Activated B cell treated with CpG ODN at 0.5 μM for 24 hours (primary cell): Measurements from ENCODE around the gene MYO5A. TPM values are rescaled to one million over a fixed set of nuclear protein-coding genes. Genes with fewer than 3 reads are reported as not detected.
"Not testable (repeated sequence)": the region's sequence is repeated elsewhere in the genome, so short reads cannot be mapped to it uniquely, and the experiment has no call there.

ENCODE experiments used
- ATAC-seq: fragments of 200-7000 bp; cut with Tn5 transposase; one replicate; pipeline ENCODE4 v1.10.0; 2021; ENCODE audit warnings: low read depth, mild to moderate bottlenecking, moderate library complexity
- CTCF ChIA-PET: fragments of 350-600 bp; sonication (Branson Sonifier 250); formaldehyde crosslinking; loops from one replicate; lab custom pipeline; 2021; ENCODE audit warnings: antibody characterized with exemption; lab: Charles Lee
- POLR2A ChIA-PET: fragments of 350-600 bp; sonication (Branson Sonifier 250); formaldehyde crosslinking; loops from one replicate; lab custom pipeline; 2021; ENCODE audit warnings: antibody characterized with exemption; lab: Charles Lee
- DNase-seq: peaks from one replicate; pipeline ENCODE4 v3.0.0; 2022
- H3K27ac Mint-ChIP-seq: one replicate; pipeline ENCODE4 v1.8.0; 2020; ENCODE audit warnings: mixed read lengths
- H3K27me3 Mint-ChIP-seq: one replicate; pipeline ENCODE4 v1.8.0; 2021; ENCODE audit warnings: mixed read lengths
- H3K36me3 Mint-ChIP-seq: one replicate; pipeline ENCODE4 v1.8.0; 2021; ENCODE audit warnings: low read depth, mixed read lengths
- H3K4me1 Mint-ChIP-seq: one replicate; pipeline ENCODE4 v1.8.0; 2021; ENCODE audit warnings: mixed read lengths
- H3K4me3 Mint-ChIP-seq: one replicate; pipeline ENCODE4 v1.8.0; 2020; ENCODE audit warnings: mild to moderate bottlenecking, mixed read lengths
- H3K9me3 Mint-ChIP-seq: one replicate; pipeline ENCODE4 v1.8.0; 2020; ENCODE audit warnings: mixed read lengths
- CTCF ChIP-seq: fragments of 200-600 bp; IDR thresholded peaks from one replicate; pipeline ENCODE4 v1.8.0; 2022; ENCODE audit warnings: antibody characterized with exemption, mild to moderate bottlenecking
- intact Hi-C: fragments of 100-400 bp; cut with micrococcal nuclease; formaldehyde crosslinking; loops from one replicate; pipeline ENCODE4 v1.15.1; 2024
- total RNA-seq: library from RNA; stranded (reverse); gene quantifications from 2 replicates; pipeline ENCODE4 v1.2.3, GENCODE V29; 2022

The MYO5A gene
- total RNA-seq, 1 donor from 2014 or later: 49.1 TPM

DNA sequence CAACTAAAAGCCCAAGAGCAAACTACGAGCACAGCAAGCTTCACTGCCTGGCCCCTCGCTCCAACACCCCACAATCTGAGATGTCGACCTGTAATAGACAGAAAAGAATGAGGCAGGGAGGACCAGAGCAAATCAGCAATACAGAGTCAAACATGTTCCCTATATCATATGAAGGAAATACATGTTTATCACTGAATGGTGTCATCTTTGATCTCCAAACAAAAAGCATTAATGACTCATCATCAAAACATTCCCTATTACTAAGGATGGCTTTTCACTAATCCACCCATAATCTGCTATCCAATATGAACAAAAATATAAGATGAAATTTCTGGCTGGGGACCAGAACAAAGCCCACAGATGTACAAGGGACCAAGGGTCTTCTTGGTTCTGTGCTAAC lies 34.7 kb downstream of the MYO5A start:
- intact Hi-C loops: no loop called here
- ChIA-PET POLR2A (no interaction called here), CTCF (no interaction called here)
- Mint-ChIP-seq H3K27me3 (no peaks in the 10 kb centered on the region), H3K27ac (no peak overlapping the region), H3K4me3 (no peak overlapping the region), H3K9me3 (no peaks in the 10 kb centered on the region), H3K4me1 (peaks cover 41% of the 10 kb centered on the region), H3K36me3 (no peaks in the 10 kb centered on the region)
- no peak for DNase-seq
- no peak for TF ChIP-seq CTCF
- no peak for ATAC-seq

DNA sequence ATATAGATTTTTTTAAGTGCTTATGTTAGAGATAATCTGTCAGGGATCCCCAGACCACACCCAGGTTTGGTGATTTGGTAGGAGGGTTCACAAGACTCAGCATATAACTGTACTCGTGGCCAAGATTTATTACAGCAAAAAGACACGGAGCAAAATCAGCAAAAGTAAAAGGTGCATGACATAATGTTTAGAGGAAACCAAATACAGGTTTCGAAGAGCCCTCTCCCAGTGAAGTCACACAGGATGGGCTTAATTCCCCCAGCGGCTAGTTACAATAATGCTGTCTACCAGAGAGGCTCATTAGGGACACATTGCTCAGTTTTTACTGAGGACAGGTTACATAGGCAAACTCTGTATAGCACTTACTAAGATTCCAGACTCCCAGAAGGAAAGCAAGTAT lies 36.5 kb downstream of the MYO5A start:
- no peaks in the 10 kb centered on the region for H3K9me3 Mint-ChIP-seq
- CTCF ChIA-PET: no interaction called here
- POLR2A ChIA-PET: no interaction called here
- DNase-seq (no peak), ATAC-seq (no peak)
- H3K4me3 Mint-ChIP-seq: no peak overlapping the region
- no peaks in the 10 kb centered on the region for H3K27me3 Mint-ChIP-seq
- intact Hi-C loops: no loop called here
- TF ChIP-seq CTCF: no peak
- no peaks in the 10 kb centered on the region for H3K36me3 Mint-ChIP-seq
- peaks cover 42% of the 10 kb centered on the region for H3K4me1 Mint-ChIP-seq
- H3K27ac Mint-ChIP-seq: no peak overlapping the region

GRCh38 chr15:52491472-52491871 lies 37.2 kb downstream of the MYO5A start:
- H3K27ac Mint-ChIP-seq: no peak overlapping the region
- peaks cover 42% of the 10 kb centered on the region for H3K4me1 Mint-ChIP-seq
- ChIA-PET CTCF (no interaction called here), POLR2A (no interaction called here)
- no peak for ATAC-seq
- intact Hi-C loops: no loop called here
- H3K9me3 Mint-ChIP-seq: no peaks in the 10 kb centered on the region
- H3K36me3 Mint-ChIP-seq: no peaks in the 10 kb centered on the region
- H3K4me3 Mint-ChIP-seq: no peak overlapping the region
- no peak for DNase-seq
- TF ChIP-seq CTCF: no peak
- no peaks in the 10 kb centered on the region for H3K27me3 Mint-ChIP-seq

DNA sequence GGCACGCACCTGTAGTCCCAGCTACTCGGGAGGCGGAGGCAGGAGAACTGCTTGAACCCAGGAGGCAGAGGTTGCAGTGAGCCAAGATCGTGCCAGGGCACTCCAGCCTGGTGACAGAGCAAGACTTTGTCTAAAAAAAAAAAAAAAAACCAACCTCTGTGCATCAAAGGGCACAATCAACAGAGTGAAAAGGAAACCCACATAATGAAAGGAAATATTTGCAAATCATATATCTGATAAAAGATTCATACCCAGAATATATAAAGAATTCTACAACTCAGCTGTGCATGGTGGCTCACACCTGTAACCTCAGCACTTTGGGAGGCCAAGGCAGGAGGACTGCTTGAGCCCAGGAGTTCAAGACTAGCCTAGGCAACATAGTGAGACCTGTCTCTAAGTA lies 39.2 kb downstream of the MYO5A start:
- H3K27me3 Mint-ChIP-seq, DNase-seq, H3K36me3 Mint-ChIP-seq, H3K27ac Mint-ChIP-seq, H3K4me3 Mint-ChIP-seq, POLR2A ChIA-PET, H3K9me3 Mint-ChIP-seq, intact Hi-C loops, CTCF ChIA-PET, ATAC-seq: not testable (repeated sequence)
- H3K4me1 Mint-ChIP-seq: peaks cover 35% of the 10 kb centered on the region

GRCh38 chr15:52488830-52489229 lies 39.9 kb downstream of the MYO5A start:
- ATAC-seq (no peak), DNase-seq (no peak)
- ChIA-PET POLR2A (no interaction called here), CTCF (no interaction called here)
- Mint-ChIP-seq H3K27ac (no peak overlapping the region), H3K4me3 (no peak overlapping the region), H3K36me3 (no peaks in the 10 kb centered on the region), H3K4me1 (peaks cover 40% of the 10 kb centered on the region), H3K27me3 (no peaks in the 10 kb centered on the region), H3K9me3 (no peaks in the 10 kb centered on the region)
- no peak for TF ChIP-seq CTCF
- intact Hi-C loops: no loop called here
